H1 (cell line): Measurements from ENCODE around the gene PCDHGA2. TPM values are rescaled to one million over a fixed set of nuclear protein-coding genes. Genes with fewer than 3 reads are reported as not detected.

Experiments used
- CHD2 ChIP-seq: IDR thresholded peaks from 2 replicates; pipeline ENCODE4 v1.6.1; 2012; ENCODE audit warnings: low read length, improper control_type of control experiment
- CHD7 ChIP-seq: fragments of 300-600 bp; sonication (generic); IDR thresholded peaks from 2 replicates; pipeline ENCODE4 v1.7.1; 2012; ENCODE audit warnings: low read length, moderate library complexity, mild to moderate bottlenecking, inconsistent platforms; ENCODE audit not compliant: insufficient replicate concordance
- EGR1 ChIP-seq: IDR thresholded peaks from 2 replicates; pipeline ENCODE4 v1.6.1; 2011; ENCODE audit warnings: low read depth, low read length, borderline replicate concordance
- POLR2AphosphoS5 ChIP-seq: IDR thresholded peaks from 2 replicates; pipeline ENCODE4 v1.6.1; 2011; ENCODE audit warnings: low read depth, low read length
- polyA plus RNA-seq, 7 experiments: library from polyadenylated mRNA; depleted of rRNA in 3 of 7; stranded (reverse) in 5 of 7; unstranded in 2 of 7; fragments of >200 nt in 5 of 7; fragments of 200-250 nt in 2 of 7; gene quantifications; 1 replicate in 5 of 7; 2 replicates in 1 of 7; 4 replicates in 1 of 7; pipeline versions ENCODE4 v1.2.1 to v1.2.3, GENCODE V29; 2011 to 2013; ENCODE audit warnings: missing spikeins in 2 of 7, mixed read lengths in 2 of 7
- total RNA-seq: library from RNA; stranded (reverse); fragmentation: NEBNext Ultra II Directional; extraction: Animal tissue kit (Norgen Biotek cat#: 25700); gene quantifications from 2 replicates; pipeline ENCODE4 v1.2.1, GENCODE V29; 2021

PCDHGA2 gene
- total and polyA plus RNA-seq, 2 of the 8 experiments (the other 6 are each of a cell fraction or from before 2014, with no cell fraction given): 0.32 to 0.39 TPM

- TF ChIP-seq CHD2 (no peak), CHD7 (no peak), POLR2AphosphoS5 (no peak), EGR1 (no peak)
Measured at GRCh38 chr5:141355641-141356040, 17.1 kb downstream of the PCDHGA2 start (continued).
